GM18508 (cell line): ENCODE data around the gene PTPRE.
"Not testable (repeated sequence)": the region's sequence is repeated elsewhere in the genome, so short reads cannot be mapped to it uniquely, and the experiment has no call there.

Experiments
- ATAC-seq: cut with Tn5 transposase; IDR thresholded peaks from one replicate; pipeline ENCODE4 v1.9.1; 2021; ENCODE audit warnings: moderate number of reproducible peaks; ENCODE audit not compliant: insufficient read depth, unreplicated experiment

The PTPRE gene

DNA sequence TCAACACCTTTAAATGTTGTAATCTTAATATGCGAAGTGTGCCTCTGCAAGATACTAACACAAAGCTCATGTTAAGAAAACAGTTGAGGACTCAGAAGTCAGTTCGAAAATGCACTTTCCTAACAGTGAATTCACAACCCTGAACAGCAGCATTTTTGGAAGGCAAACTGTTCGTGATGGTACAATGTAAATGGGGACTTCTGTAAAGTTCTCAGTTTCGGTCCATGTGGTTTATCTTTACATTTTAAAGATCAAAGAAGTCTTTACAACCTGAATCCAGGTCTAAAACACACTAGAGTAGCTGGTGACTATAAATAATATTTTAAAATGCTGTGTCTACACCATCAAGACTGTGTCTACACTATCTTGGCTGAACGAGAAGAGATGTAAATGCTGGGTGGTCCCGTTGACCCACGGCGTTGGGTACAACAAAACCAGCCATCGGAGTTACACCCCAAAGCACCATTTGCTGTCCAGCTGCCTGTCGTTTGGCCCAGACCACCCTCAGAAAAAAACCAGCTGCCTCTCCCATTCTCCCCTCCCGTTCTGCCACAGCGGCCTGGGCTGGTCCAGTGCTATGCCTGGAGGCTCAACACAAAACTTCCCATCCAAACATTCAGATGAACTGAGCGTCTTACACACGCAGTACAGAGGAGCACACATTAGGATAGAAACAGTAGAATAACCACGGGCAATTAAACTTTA lies 176.4 kb downstream of the PTPRE start:
- ATAC-seq, result no peak

- no peak for ATAC-seq
Observed at GRCh38 chr10:128084364-128084763, 177.5 kb downstream of the PTPRE start.

DNA sequence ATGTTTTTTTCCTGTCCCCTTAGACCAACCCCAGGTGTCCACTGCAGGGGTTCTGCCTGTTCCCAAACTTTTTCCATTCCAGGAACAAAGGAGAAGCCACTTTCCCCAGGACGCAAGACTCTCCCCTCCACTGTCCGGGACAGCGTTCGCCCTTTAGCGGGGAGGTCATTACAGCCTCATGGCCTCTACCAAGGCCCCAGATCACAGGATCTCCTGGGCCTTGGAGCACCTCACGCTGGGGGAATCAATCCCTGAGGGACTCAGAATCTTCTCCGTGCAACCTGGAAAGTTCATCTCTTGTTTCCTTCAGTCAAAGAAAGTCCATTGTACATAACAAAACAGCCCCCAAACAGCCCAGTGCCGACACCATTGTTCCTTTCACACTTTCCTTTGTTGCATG lies 178.1 kb downstream of the PTPRE start:
- ATAC-seq, result no peak

DNA sequence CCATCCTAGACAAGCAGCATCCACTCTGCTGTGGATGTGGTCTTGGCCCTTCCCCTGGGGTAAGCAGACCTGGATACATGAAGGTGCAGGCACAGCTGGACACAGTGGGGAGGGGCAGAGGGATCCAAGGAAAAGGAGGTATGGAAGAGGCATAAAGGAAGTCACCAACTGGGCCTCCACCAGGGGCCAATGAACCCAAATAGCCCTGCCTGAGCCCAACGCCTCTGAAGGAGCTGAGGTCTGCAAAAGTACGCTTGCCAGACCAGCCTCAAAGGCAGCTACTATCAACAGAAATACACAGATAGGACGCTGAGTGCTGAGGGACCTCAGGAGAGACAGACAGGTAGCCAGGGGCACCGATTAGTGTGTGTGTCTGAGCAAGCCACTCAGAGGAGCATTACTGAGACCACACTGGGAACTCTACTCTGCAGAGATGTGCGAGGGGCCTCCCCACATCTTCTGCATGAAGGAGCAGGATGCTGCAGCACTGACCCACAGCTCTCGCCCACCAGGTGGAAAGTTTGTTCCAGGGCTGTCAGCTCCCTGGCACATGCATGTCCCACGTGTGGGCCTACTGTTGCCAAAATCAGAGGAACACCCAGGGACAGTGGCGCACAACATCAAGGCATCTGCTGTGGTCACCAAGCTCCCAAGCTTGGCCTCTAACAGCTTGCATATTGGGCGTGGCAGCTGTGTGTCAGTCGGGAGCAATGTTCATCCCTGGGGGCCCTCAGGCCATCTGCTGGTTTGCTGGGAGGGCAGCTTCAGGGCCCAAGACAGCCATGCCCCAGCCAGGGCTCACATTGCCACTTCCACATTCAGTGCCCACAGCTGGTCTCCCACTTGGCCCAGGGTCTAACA lies 179.3 kb downstream of the PTPRE start:
- ATAC-seq, result no peak

DNA sequence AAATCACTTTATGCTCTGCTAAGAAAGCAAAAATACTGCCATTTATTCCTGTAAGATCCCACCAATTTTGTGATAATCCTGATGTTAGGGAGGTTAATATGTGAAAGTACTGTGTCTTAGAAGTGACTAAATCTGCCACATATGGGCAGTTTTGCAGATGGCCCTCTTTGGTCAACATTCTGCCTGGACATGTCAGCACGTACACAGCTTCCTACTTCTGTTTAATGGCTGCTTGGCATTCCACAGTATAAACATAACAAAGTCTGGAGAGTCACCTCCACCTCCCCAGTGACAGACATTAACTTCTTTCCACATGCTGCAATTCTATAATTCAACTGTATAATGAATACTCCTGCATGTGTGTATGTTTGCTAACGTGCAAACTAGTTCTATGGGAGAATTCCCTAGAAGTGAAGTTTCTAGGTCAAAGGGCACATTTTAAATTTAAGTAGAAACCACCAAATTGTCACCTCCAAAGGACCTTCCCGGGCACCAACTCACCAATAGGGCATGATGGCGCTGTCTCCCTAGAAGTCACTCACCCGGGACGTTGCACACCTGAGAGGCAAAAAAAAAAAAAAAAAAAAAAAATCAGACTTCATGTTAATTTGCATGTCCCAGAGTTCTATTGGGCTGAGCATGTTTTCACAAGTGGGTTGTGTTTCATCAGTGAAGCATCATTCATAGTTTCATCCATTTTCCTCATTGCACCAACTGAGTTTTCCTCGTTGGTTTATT lies 180.4 kb downstream of the PTPRE start:
- no peak for ATAC-seq

DNA sequence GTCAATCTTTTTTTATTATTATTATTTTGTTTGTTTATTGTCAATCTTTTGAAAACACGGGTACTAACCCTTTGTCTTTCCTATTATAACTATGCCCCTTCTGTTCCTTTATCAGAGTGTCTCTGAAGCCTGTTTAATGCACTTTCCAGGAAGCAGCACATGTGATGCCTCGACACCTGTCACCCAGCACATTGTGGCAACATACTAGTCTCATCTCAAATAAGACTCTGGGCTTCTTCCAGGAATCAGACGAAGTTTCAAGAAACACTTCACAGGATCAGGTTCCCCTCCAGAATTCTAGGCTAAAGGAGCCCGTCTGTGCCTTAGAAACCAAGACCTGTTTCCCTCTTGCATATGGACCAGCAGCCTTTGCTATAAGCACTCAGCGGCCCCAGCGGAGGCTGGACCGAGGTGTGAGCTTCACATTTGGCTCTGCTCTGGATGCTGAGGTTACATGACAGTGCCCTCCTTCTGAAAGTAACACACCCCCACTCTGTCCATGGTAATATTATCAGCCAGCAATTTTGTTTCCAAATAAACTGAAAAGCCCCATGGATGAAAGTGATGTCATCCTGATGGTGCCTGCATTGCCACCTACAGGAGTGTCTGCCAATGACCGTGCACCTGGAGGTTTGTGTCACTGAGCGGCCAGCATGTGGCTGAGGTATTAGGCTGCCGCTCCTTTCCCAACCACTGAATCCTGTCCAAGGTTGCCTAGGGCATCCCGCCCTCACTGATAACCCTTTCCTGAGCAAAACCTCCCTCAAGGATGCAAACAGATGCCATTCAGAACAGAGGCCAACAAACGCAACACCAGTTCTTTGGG lies 181.2 kb downstream of the PTPRE start:
- no peak for ATAC-seq

GRCh38 chr10:128091636-128092210 lies 184.8 kb downstream of the PTPRE start:
- no peak for ATAC-seq

GRCh38 chr10:128092454-128092853 lies 185.6 kb downstream of the PTPRE start:
- no peak for ATAC-seq

GRCh38 chr10:128094596-128094995 lies 187.7 kb downstream of the PTPRE start:
- ATAC-seq, result not testable (repeated sequence)

- ATAC-seq, result no peak
Observed at GRCh38 chr10:128095027-128095752, 188.3 kb downstream of the PTPRE start.

- no peak for ATAC-seq
Observed at GRCh38 chr10:128095753-128096469, 189.0 kb downstream of the PTPRE start.

GRCh38 chr10:128096486-128097199 lies 189.7 kb downstream of the PTPRE start:
- ATAC-seq, result no peak

DNA sequence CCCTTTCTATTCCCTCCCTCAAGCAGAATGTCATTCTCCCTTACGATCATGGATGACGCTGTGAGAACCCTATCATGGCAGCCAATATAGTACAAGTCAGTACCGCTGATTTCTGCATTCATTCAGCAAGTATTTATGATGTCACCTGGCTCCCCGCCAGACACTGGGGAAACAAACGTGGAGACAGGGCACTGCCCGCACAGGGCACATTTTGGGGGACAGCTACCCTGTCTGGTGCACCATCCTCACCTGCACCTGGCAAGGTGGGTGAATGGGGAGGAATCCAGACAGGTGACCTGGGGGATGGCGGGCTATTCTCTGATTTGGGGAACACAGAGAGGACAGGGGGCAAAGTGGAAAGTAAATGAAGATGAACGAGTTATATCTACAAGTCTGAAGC lies 190.9 kb downstream of the PTPRE start:
- ATAC-seq, result no peak

GRCh38 chr10:128098631-128099030 lies 191.7 kb downstream of the PTPRE start:
- no peak for ATAC-seq

DNA sequence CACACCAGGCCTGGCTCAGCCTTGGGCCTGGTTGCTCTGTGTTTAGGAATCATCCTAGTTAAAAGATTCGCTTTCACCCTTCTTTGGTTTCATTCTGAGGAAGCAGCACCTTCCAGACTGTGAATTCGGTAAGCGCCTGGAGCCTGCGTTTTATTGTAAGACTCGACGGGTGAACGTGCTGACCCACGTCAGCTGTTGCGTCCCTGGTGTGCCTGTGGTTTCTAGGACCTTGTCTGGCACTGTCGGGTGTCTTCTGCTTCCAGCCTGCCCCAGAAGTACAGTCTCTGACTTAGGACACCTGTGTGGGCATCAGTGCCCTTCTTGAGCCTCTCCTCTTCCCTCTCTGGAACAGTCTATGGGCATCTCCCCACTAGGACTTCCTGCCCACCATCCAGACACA lies 193.0 kb downstream of the PTPRE start:
- ATAC-seq, result no peak

DNA sequence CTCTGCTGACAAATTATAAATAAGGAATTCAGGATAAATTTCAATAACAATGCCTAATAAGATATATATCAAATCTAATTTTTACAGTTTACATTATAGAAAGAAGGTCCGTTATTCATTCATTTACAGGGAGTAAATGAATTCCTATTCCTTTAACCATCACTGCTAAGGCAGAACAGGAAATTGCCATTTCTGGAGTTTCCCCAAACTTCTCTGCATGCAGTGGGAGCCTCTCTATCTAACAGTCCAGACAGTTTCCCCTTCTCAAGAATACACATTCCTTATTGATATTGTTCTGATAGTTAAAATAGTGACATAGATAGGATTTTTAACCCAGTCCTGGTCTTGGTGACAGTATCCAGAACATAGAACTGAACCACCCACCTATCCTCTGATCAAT lies 195.0 kb downstream of the PTPRE start:
- no peak for ATAC-seq

DNA sequence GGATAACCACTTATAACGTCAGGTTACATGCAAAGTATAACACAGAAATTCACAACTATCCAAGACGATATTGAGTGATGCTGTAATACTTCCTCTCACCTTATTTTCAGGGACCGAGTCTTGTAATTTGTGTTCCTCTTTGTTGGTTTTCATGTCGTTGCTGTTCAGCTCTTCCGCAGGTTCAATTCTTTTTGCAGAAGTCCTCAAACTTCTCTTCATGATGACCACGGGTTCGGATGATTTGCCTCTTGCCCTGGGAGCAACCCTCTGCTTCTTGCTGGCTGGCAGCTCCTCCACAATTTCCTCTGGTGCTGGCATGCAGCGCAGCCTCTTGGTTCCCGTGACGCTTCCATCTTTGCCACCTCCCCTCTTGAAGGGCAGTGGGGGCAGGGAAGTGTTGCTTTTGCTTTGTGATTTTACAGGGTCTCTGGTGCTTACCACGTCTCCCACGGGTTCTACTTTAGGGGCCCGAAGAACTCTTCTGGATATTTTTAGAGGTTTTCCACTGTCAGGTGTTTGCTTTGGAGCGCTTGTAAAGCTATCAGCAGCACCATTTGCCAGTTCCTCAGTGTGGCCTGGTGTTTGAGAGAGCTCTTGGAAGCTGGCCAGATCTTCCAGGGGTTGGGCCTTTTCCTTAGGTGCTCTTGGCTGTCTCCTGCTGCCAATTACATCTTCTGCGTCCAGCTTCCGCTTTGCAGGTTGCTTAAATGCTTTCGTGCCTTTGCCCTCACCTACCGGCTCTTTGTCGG lies 195.8 kb downstream of the PTPRE start:
- no peak for ATAC-seq
